Endodermal cell (in vitro differentiated cells): ENCODE data around the gene REC114. TPM values are rescaled to one million over a fixed set of nuclear protein-coding genes. Genes with fewer than 3 reads are reported as not detected.

ENCODE experiments used
- DNase-seq: peaks from one replicate; pipeline ENCODE4 v3.0.0-alpha.2; 2017
- H3K27ac ChIP-seq: 2 replicates; pipeline ENCODE4 v1.5.1; 2013; ENCODE audit warnings: mild to moderate bottlenecking, low read depth, low read length, moderate library complexity
- H3K27me3 ChIP-seq: 2 replicates; pipeline ENCODE4 v1.6.1; 2013; ENCODE audit warnings: mild to moderate bottlenecking, low read length, moderate library complexity; ENCODE audit not compliant: insufficient read depth, control insufficient read depth, poor library complexity, severe bottlenecking
- H3K36me3 ChIP-seq: 2 replicates; pipeline ENCODE4 v1.7.0; 2013; ENCODE audit warnings: mild to moderate bottlenecking, low read length, moderate library complexity; ENCODE audit not compliant: control insufficient read depth, insufficient read depth
- H3K4me1 ChIP-seq: one replicate; pipeline ENCODE4 v1.7.0; 2013; ENCODE audit warnings: low read length; ENCODE audit not compliant: control insufficient read depth, insufficient read depth
- H3K4me3 ChIP-seq: 2 replicates; pipeline ENCODE4 v1.5.1; 2013; ENCODE audit warnings: mild to moderate bottlenecking, low read length, moderate library complexity
- H3K9ac ChIP-seq: 2 replicates; pipeline ENCODE4 v1.6.1; 2013; ENCODE audit warnings: mild to moderate bottlenecking, low read length, moderate library complexity; ENCODE audit not compliant: poor library complexity, severe bottlenecking; ENCODE audit errors: extremely low read depth
- H3K9me3 ChIP-seq: 2 replicates; pipeline ENCODE4 v1.6.1; 2013; ENCODE audit warnings: mild to moderate bottlenecking, low read length, moderate library complexity; ENCODE audit not compliant: control insufficient read depth
- H3K27ac Mint-ChIP-seq: 2 replicates; pipeline ENCODE4 v1.8.0; 2020; ENCODE audit warnings: mixed read lengths
- H3K27me3 Mint-ChIP-seq: 2 replicates; pipeline ENCODE4 v1.8.0; 2021; ENCODE audit warnings: mild to moderate bottlenecking, mixed read lengths; ENCODE audit not compliant: insufficient read depth
- H3K36me3 Mint-ChIP-seq: 2 replicates; pipeline ENCODE4 v1.8.0; 2020; ENCODE audit warnings: low read depth, mixed read lengths
- H3K4me1 Mint-ChIP-seq: 2 replicates; pipeline ENCODE4 v1.8.0; 2020; ENCODE audit warnings: mixed read lengths
- H3K4me3 Mint-ChIP-seq: 2 replicates; pipeline ENCODE4 v1.8.0; 2020; ENCODE audit warnings: mild to moderate bottlenecking, moderate library complexity, mixed read lengths
- H3K9me3 Mint-ChIP-seq: 2 replicates; pipeline ENCODE4 v1.8.0; 2020; ENCODE audit warnings: mild to moderate bottlenecking, mixed read lengths
- CTCF ChIP-seq: fragments of 200-600 bp; sonication (generic); conservative IDR thresholded peaks from 2 replicates; pipeline ENCODE4 v1.5.0; 2021; ENCODE audit warnings: antibody characterized with exemption, mild to moderate bottlenecking
- WGBS, 2 experiments: methylation state at CpG; one replicate each; pipeline versions ENCODE4 v1.1.5 to v1.1.7; 2013; ENCODE audit warnings: missing lambda C conversion rate in 2 of 2, mixed read lengths in 1 of 2; ENCODE audit not compliant: insufficient coverage in 1 of 2, insufficient read length in 1 of 2; 5-methylcytosine and 5-hydroxymethylcytosine counted together
- total RNA-seq, 2 donors: library from RNA; stranded (reverse); fragmentation: NEBNext Ultra II Directional in 1 of 2; extraction: Animal tissue kit (Norgen Biotek cat#: 25700) in 1 of 2; gene quantifications; 2 replicates in 1 of 2; 3 replicates in 1 of 2; pipeline ENCODE4 v1.2.1, GENCODE V29; 2021

The REC114 gene
- total RNA-seq, 2 donors from 2014 or later = not detected

- H3K9me3 Mint-ChIP-seq = no peaks in the 10 kb centered on the region
- Histone ChIP-seq H3K27ac (no peak overlapping the region), H3K4me3 (no peak overlapping the region), H3K9ac (no peak overlapping the region), H3K9me3 (no peaks in the 10 kb centered on the region), H3K36me3 (peaks cover 87% of the 10 kb centered on the region), H3K4me1 (no peaks in the 10 kb centered on the region), H3K27me3 (no peaks in the 10 kb centered on the region)
- no peak for DNase-seq
- H3K27me3 Mint-ChIP-seq = no peaks in the 10 kb centered on the region
- H3K4me1 Mint-ChIP-seq = peaks cover 7% of the 10 kb centered on the region
- no peak overlapping the region for H3K27ac Mint-ChIP-seq
- H3K4me3 Mint-ChIP-seq = no peak overlapping the region
- 91 to 98% methylated on average over 4 to 7 of the region's 7 CpGs for WGBS, 2 experiments
- H3K36me3 Mint-ChIP-seq = peaks cover 76% of the 10 kb centered on the region
- TF ChIP-seq CTCF = no peak
These were observed 125.8 kb downstream of the REC114 start for GRCh38 chr15:73568564-73569280.

- no peaks in the 10 kb centered on the region for H3K4me1 ChIP-seq
- H3K36me3 Mint-ChIP-seq = peaks cover 73% of the 10 kb centered on the region
- H3K27me3 Mint-ChIP-seq = no peaks in the 10 kb centered on the region
- WGBS, 2 experiments = 88 to 90% methylated on average over 3 of the region's 3 CpGs
- H3K27ac ChIP-seq = no peak overlapping the region
- H3K9ac ChIP-seq = no peak overlapping the region
- H3K36me3 ChIP-seq = peaks cover 81% of the 10 kb centered on the region
- H3K27ac Mint-ChIP-seq = no peak overlapping the region
- H3K4me3 ChIP-seq = no peak overlapping the region
- TF ChIP-seq CTCF = peak; percentile 33
- H3K9me3 ChIP-seq = no peaks in the 10 kb centered on the region
- no peak for DNase-seq
- no peaks in the 10 kb centered on the region for H3K27me3 ChIP-seq
- H3K9me3 Mint-ChIP-seq = no peaks in the 10 kb centered on the region
- peaks cover 7% of the 10 kb centered on the region for H3K4me1 Mint-ChIP-seq
- no peak overlapping the region for H3K4me3 Mint-ChIP-seq
These were observed 126.4 kb downstream of the REC114 start for GRCh38 chr15:73569361-73569760.

- no peak for DNase-seq
- peaks cover 73% of the 10 kb centered on the region for H3K36me3 ChIP-seq
- Mint-ChIP-seq H3K4me1 (peaks cover 7% of the 10 kb centered on the region), H3K9me3 (no peaks in the 10 kb centered on the region), H3K27me3 (no peaks in the 10 kb centered on the region), H3K36me3 (peaks cover 74% of the 10 kb centered on the region), H3K4me3 (no peak overlapping the region), H3K27ac (peak overlapping the region; percentile 3)
- no peaks in the 10 kb centered on the region for H3K27me3 ChIP-seq
- no peaks in the 10 kb centered on the region for H3K4me1 ChIP-seq
- TF ChIP-seq CTCF = no peak
- no peak overlapping the region for H3K4me3 ChIP-seq
- H3K27ac ChIP-seq = no peak overlapping the region
- WGBS, 2 experiments = 93 to 100% methylated on average over 2 to 7 of the region's 7 CpGs
- H3K9me3 ChIP-seq = no peaks in the 10 kb centered on the region
- H3K9ac ChIP-seq = no peak overlapping the region
These were observed 127.5 kb downstream of the REC114 start for GRCh38 chr15:73570355-73571032.
